ENCODE results near the gene TMEM106C. TPM values are rescaled to one million over a fixed set of nuclear protein-coding genes. Genes with fewer than 3 reads are reported as not detected.

Gene TMEM106C
- total RNA-seq, 1 experiment from 2014 or later = 48.3 TPM

GRCh38 chr12:47999816-48000215 lies 36.4 kb downstream of the TMEM106C start:
- H3K27me3 Mint-ChIP-seq (ENCODE audit: low read depth) = peaks cover 100% of the 10 kb centered on the region
- H3K9me3 Mint-ChIP-seq = no peaks in the 10 kb centered on the region
- ChIA-PET CTCF (interaction anchor here (1.2 to 1.8 kb wide), 2 partner anchors 36 to 58 kb away, joined by 3 to 4 read pairs; partner anchors contain the start of gene TMEM106C), POLR2A (no interaction called here)
- TF ChIP-seq KAT7 (CRISPR knock-in tag; IDR thresholded peaks at IDR 0.05; ENCODE audit: borderline replicate concordance) (no peak), ZNF396 (CRISPR knock-in tag; IDR thresholded peaks at IDR 0.05; ENCODE audit: borderline replicate concordance) (no peak), ESRRA (CRISPR knock-in tag; IDR thresholded peaks at IDR 0.05; ENCODE audit: borderline replicate concordance) (no peak), GRHL2 (CRISPR knock-in tag; IDR thresholded peaks at IDR 0.05; ENCODE audit: insufficient replicate concordance, severe bottlenecking) (no peak), ARID4B (CRISPR knock-in tag; IDR thresholded peaks at IDR 0.05; ENCODE audit: borderline replicate concordance) (no peak), STAT6 (CRISPR knock-in tag; conservative IDR thresholded peaks at IDR 0.05; ENCODE audit: low read depth) (no peak), OVOL2 (CRISPR knock-in tag; IDR thresholded peaks at IDR 0.05; ENCODE audit: borderline replicate concordance) (no peak), FOXP1 (CRISPR knock-in tag; IDR thresholded peaks at IDR 0.05; ENCODE audit: borderline replicate concordance) (no peak), NR2C2 (CRISPR knock-in tag; IDR thresholded peaks at IDR 0.05) (no peak), CBFB (CRISPR knock-in tag; IDR thresholded peaks at IDR 0.05; ENCODE audit: low read depth) (no peak), FOXK1 (CRISPR knock-in tag; IDR thresholded peaks at IDR 0.05) (no peak)
- DNase-seq (ENCODE audit: low spot score) = no peak
- ATAC-seq = no peak
- H3K4me3 Mint-ChIP-seq = no peak overlapping the region
- H3K4me1 Mint-ChIP-seq = peaks cover 55% of the 10 kb centered on the region
- no peak overlapping the region for H3K27ac Mint-ChIP-seq
- H3K36me3 Mint-ChIP-seq = no peaks in the 10 kb centered on the region; the same call in 1 of the 2 replicates

GRCh38 chr12:48000878-48001504 lies 37.6 kb downstream of the TMEM106C start:
- DNase-seq (ENCODE audit: low spot score) = peak; percentile 63
- ATAC-seq = peak; percentile 36
- H3K9me3 Mint-ChIP-seq = no peaks in the 10 kb centered on the region
- H3K36me3 Mint-ChIP-seq = no peaks in the 10 kb centered on the region
- H3K27me3 Mint-ChIP-seq (ENCODE audit: low read depth) = peaks cover 100% of the 10 kb centered on the region
- H3K4me1 Mint-ChIP-seq = peaks cover 65% of the 10 kb centered on the region
- peak overlapping the region; percentile 81 for H3K4me3 Mint-ChIP-seq
- CTCF ChIA-PET = interaction anchor here (0.5 to 1.6 kb wide), 5 partner anchors 38 to 243 kb away, joined by 3 to 9 read pairs (median 3); partner anchors contain the start of genes RAPGEF3, TMEM106C and VDR
- POLR2A ChIA-PET = interaction anchor here (0.6 kb wide), 1 partner anchor 86 kb away, joined by 3 read pairs; no protein-coding TSS in a partner anchor
- no peak overlapping the region for H3K27ac Mint-ChIP-seq
- no peak for TF ChIP-seq NR3C1 (CRISPR knock-in tag; conservative IDR thresholded peaks at IDR 0.05; ENCODE audit: low read depth)
- no peak for TF ChIP-seq CTCF (IDR thresholded peaks at IDR 0.05)
- TF ChIP-seq CREM (CRISPR knock-in tag; IDR thresholded peaks at IDR 0.05) = no peak
- TF ChIP-seq SMAD4 (CRISPR knock-in tag; IDR thresholded peaks at IDR 0.05) = no peak
- TF ChIP-seq TCF7 (CRISPR knock-in tag; IDR thresholded peaks at IDR 0.05; ENCODE audit: low read depth) = no peak
- no peak for TF ChIP-seq ZNF121 (CRISPR knock-in tag; IDR thresholded peaks at IDR 0.05)
- TF ChIP-seq CDX4 (CRISPR knock-in tag; IDR thresholded peaks at IDR 0.05; ENCODE audit: borderline replicate concordance) = no peak
- TF ChIP-seq OVOL2 (CRISPR knock-in tag; IDR thresholded peaks at IDR 0.05; ENCODE audit: borderline replicate concordance) = no peak
- TF ChIP-seq ZNF416 (CRISPR knock-in tag; IDR thresholded peaks at IDR 0.05) = no peak
- TF ChIP-seq STAT6 (CRISPR knock-in tag; conservative IDR thresholded peaks at IDR 0.05; ENCODE audit: low read depth) = no peak
- TF ChIP-seq NR1H2 (CRISPR knock-in tag; IDR thresholded peaks at IDR 0.05) = no peak
